NCI-H2196 (cell line): ENCODE measurements around the gene PLEKHH3.
"Not testable (repeated sequence)": the region's sequence is repeated elsewhere in the genome, so short reads cannot be mapped to it uniquely, and the experiment has no call there.

Experiments
- DNase-seq: peaks from one replicate; lab custom pipeline; 2025; ENCODE audit not compliant: unreplicated experiment; lab: John Stamatoyannopoulos, UW

The PLEKHH3 gene

GRCh38 chr17:42639525-42640113 lies 37.2 kb downstream of the PLEKHH3 start:
- DNase-seq, result no peak

GRCh38 chr17:42632949-42633444 lies 43.8 kb downstream of the PLEKHH3 start:
- no peak for DNase-seq

- DNase-seq, result no peak
These were observed 47.3 kb downstream of the PLEKHH3 start for GRCh38 chr17:42629411-42630009.

- not testable (repeated sequence) for DNase-seq
These were observed 49.6 kb downstream of the PLEKHH3 start for GRCh38 chr17:42627032-42627764.

GRCh38 chr17:42623732-42624596 lies 52.8 kb downstream of the PLEKHH3 start:
- DNase-seq, result peak; percentile 64

- DNase-seq, result no peak
These were observed 53.5 kb downstream of the PLEKHH3 start for GRCh38 chr17:42623271-42623670.

GRCh38 chr17:42621987-42622386 lies 54.8 kb downstream of the PLEKHH3 start:
- DNase-seq, result not testable (repeated sequence)

- peak; percentile 37 for DNase-seq
These were observed 58.2 kb downstream of the PLEKHH3 start for GRCh38 chr17:42618442-42619150.

GRCh38 chr17:42617956-42618431 lies 58.8 kb downstream of the PLEKHH3 start:
- DNase-seq, result peak; percentile 5
